NCI-H510A (cell line): Measurements from ENCODE around the gene TRAFD1.
"Not testable (repeated sequence)": the region's sequence is repeated elsewhere in the genome, so short reads cannot be mapped to it uniquely, and the experiment has no call there.

Source experiments
- DNase-seq: peaks from one replicate; lab custom pipeline; 2025; lab: John Stamatoyannopoulos, UW

The TRAFD1 gene

DNA sequence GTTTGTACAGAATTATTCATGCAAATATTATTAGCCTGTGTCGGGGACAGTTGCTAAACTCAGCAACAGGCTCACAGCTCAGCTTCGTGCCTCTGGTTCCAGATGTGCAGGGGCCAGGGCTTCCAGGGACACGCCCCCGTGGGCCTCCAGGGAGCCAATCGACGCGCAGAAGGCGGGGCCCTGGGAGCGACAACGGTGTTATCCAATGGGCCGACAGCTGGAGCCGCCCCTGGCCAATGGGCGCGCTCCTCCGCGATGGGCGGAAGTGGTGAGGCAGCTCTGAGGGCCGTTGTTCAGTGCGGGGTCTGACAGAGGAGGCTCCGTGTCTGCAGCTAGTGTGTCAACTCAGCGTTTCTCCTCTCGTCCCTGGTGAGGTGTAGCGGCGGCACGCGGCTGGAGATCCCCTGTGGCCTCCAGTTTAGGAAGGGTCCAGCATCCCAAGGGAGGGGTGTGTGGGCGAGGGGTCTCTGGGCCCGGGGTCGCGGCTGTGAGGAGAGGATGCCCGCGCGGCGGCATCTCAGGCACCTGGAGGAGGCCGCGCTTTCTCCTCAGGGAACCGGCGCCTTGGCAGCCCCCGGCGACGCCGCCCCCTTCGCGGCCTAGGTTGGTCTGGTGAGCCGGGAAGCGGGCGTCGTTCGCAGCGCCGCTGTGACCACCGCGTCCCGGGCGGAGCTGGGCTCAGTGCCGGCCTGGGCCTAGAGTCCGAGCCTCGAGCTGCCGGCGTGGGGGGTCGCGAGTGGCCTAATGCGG is at the start of gene TRAFD1:
TRAFD1 (plus strand) TSS at position 311 of the 750 bp plus-strand sequence. CDS start 4,963 bp downstream, outside the sequence.
- peak; percentile 97 for DNase-seq

DNA sequence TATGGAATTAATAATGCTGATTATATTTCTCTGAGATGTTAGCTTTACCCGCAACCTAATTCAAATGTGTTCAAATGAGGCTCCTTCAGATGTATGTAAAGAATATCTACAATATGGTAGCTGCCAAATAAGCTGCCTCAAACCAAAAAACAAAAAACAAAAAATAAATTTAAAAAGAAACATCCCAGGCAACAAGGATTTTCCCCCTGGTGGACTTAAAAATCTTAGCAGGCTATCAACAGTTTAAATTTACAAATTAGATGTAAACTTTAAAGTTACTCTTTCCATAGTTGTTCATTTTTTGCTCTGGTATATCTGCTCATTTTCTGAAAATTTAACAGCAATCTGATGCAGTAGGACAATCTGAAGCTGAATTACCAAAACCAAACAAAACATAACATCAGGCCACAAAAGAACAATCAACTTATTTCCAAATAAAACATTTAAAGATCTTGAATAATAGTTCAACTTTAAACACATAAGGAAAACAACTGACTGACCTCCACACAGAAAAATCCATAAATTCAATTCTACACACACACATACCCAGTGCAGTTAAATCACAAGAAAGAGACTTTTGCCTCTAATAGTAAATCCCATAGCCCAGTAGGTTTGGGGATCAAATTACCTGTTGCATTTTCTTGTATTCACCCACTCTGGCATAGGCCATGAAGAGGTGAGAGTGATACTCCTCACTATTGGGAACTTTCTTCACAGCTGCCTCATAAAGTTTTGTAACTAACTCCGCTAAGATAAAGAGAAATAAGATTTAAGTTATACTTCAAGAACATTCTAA is 38.1 kb upstream of the TRAFD1 start:
- no peak for DNase-seq

DNA sequence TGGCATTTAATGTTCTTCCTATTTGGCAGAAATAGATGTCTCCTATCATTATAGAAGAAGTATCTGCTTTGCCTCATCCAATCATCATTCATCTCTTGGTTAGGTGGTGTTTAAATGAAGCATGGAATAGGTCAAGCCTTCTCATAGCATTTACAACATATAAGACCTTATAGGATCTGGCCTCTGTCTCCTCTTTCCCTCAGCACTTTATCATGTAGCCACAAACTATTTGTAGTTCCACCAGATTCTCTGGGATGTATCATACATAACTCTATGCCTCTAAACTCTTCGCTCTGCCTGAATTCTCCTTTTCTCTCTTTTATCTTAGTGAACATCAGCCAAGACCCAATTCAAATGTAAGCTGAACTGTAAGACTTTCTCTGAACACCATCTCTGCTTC is 37.5 kb upstream of the TRAFD1 start:
- DNase-seq, result no peak

DNA sequence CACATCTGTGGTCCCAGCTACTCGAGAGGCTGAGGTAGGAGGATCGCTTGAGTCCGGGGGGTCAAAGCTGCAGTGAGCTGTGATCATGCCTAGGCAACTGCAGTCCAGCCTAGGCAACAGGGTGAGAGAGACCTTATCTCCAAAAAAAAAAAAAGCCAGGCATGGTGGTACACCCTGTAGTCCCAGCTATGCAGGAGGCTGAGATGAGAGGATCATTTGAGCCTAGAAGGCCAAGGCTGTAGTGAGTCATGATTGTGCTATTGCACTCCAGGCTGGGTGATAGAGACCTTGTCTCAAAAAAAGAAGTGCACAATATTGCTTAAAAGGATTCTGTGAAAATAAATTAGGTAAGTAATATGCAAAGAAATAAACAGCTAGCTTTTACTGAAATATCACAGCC is 33.8 kb upstream of the TRAFD1 start:
- no peak for DNase-seq

DNA sequence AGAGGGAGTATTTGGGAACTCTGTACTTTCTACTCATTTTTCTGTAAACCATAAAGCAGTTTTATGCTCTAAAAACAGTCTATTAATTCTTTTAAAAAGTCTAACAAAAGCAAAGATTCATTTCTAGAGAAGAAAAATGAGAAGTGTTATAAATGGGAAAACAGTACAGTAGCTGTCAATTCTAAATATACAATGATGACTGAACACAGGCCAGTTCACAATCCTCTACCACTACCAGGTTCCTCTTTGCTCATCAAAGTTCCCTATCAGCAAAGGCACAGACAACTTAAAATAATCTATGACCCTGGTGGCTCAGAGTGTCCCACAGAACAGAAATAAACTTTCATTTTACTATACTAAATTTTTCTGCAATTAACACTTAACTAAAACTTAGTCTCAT is 29.3 kb upstream of the TRAFD1 start:
- DNase-seq, result no peak

DNA sequence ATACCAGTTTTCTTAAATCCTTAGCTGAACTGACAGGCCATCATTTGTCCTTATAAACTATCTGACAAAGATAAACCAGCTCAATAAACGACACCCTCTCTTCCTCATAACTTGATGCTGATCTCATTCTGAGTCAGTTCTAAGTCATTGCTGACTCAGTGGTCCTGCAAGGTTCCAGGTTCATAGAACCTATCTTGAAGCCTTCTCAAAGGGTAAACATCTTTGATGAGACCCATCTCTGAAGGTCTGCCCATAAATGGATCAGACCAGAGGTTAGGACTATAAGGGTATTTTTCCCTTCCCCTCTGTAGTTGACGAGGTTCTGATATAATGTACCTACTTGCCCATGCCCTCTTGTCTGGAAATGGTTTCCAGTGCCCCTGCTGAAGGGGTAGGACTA is 28.7 kb upstream of the TRAFD1 start:
- no peak for DNase-seq

DNA sequence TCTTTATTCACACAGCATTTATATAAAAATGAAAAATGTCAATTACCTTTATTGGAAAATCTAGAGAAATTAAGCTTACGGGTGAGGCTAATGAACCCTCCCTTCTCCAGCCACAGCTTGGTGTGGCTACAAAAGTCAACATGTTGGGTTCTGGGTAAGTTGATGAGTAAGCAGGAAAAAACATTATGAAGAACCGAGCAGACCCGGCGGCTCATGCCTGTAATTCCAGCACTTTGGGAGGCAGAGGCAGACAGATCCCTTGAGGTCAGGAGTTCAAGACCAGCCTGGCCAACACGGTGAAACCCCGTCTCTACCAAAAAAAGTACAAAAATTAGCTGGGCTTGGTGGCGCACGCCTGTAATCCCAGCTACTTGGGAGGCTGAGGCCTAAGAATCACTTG is 27.7 kb upstream of the TRAFD1 start:
- no peak for DNase-seq

- not testable (repeated sequence) for DNase-seq
Measured at GRCh38 chr12:112100500-112100899, 24.9 kb upstream of the TRAFD1 start.

- no peak for DNase-seq
Measured at GRCh38 chr12:112102127-112102526, 23.2 kb upstream of the TRAFD1 start.

GRCh38 chr12:112102746-112103145 is 22.6 kb upstream of the TRAFD1 start:
- DNase-seq, result not testable (repeated sequence)

DNA sequence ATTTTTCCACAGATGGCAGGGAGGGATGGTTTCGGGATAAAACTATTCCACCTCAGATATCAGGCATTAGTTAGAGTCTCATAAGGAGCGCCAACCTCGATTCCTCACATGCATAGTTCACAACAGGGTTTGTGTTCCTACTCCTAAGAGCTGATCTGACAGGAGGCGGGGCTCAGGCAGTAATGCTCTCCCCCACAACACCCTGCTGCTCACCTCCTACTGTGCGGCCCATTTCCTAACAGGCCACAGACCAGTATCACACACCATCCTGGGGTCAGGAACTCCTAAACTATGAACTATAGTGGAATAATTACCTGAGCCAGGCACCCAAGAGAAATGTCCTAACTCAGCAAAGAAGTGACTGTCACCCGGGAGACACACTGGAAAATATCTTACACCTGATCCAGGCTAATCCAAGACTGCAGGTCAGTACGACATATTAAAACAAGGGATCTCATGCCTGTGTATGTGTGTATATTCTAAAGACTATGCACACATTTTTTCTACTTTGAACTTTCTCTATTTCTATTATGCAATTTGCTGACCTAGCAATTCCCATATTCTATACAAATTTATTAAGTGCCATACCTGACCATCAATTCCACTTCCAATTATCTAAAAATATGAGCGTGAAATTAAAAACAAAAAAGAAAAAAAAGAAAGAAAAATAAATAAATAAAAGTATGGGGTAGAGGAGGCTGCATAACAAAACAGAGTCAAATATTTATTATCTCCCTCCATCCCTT is 21.4 kb upstream of the TRAFD1 start:
- no peak for DNase-seq

DNA sequence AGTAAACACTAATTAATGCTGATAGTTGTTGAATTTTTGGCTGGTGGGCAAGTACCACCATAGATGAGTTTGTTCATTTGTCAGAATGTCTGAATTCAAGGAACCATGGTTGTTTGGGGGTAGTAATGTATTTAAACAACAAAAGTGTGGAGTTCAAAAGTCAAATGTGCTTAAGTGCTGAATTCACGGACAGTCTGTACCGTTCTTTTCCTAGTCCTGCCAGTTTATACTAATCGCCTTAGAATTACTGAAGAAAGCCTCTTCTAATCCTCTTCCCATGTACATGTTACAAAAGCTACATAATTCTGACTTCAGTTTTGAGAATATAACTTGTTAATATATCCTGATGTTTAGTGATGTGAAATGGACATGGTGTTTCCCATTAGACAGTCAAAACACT is 19.5 kb upstream of the TRAFD1 start:
- DNase-seq, result no peak

- no peak for DNase-seq
Measured at GRCh38 chr12:112107306-112108201, 17.8 kb upstream of the TRAFD1 start.

DNA sequence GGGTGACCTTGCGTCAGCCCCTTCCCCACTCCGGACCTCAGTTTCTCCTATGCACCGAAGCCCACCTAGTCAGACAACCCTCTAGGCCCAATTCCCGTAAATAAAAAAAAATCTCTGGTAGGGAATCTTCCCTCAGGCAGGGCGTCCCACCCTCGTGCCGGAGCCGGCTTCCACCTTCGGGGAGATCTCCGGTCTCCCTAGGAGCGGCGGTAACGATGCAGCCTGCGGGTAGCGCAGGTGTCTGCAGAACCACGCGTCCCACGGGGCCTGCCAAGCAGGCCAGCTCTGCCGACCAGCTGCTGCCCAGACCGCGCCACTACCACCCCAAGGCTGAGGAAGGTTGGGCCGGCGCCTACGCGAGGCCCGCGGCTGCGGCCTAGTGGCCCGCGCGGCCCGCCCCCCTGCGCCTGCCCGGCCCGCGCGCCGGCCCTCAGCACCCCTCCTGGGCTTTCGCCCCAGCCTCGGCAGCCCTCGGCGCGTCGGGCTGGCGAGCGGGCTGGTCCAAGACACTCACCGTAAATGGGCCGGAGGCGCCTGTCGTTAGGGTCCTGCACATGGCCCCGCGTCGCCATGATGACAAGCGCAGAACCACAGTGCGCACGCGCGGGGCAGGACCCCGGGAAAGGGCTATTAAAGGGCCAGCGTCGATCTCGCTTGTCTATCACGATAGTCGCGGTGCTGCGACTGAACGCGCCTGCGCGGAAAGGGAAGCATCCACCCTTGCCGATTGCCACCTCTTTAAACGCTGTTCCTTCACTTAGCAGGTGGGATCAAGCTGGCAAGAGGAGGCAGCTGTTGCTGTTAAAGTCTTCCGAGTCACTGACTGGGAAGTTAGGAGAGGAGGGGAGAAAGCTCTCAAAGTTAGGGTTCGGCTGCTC is 16.9 kb upstream of the TRAFD1 start, which contains the start of gene NAA25:
NAA25 (minus strand) TSS at position 582 of the 878 bp plus-strand sequence; CDS start at position 572, 10 bp downstream.
- DNase-seq, result peak; percentile 80

- not testable (repeated sequence) for DNase-seq
Measured at GRCh38 chr12:112110787-112111662, 14.3 kb upstream of the TRAFD1 start.

DNA sequence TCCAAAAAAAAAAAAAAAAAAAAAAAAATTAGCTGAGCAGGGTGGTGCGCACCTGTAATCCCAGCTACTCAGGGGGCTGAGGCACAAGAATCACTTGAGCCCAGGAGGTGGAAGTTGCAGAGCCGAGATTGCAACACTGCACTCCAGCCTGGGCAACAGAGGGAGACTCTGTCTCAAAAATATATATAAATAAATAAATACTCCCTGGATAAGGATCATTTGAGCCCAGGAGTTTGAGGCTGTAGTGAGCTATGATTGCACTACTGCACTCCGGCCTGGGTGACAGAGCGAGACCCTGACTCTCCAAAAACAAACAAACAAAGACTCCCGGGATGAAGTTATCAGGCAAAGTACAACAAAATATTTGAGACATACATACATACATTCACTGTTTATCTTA is 13.4 kb upstream of the TRAFD1 start:
- no peak for DNase-seq

DNA sequence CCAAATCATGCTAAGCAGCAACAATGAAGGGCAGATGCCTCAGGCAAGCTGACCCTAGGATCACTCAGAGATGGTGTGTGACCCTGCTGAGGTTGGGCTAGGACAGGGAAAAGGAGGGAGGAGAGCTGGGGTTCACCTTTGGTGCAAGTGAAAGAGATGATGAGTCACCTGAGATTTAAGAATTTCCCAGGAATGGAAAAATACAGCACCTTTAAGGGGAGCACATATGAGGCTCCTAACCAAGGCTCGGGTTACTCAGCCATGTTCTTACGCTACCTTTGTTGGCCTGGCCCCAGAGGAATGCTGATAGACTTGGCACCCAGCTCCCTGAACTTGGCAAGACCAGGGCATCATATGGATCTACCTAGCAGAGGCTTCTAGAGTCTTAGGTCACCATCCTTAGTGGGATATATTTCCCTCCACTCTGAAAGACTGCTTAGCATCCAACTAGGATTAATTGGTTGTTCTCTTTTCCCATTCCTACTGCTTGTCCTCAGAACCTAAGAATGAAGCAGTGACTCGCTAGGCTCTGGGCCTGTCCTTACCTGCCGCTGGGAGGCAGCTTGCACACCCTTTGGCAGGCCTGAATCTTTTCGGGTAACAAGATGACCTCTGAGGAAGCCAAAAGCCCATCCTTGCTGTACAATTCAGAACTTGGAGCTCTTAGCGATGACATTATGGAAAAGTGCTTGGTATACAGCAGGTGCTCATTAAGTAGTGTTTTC is 12.8 kb upstream of the TRAFD1 start:
- no peak for DNase-seq

DNA sequence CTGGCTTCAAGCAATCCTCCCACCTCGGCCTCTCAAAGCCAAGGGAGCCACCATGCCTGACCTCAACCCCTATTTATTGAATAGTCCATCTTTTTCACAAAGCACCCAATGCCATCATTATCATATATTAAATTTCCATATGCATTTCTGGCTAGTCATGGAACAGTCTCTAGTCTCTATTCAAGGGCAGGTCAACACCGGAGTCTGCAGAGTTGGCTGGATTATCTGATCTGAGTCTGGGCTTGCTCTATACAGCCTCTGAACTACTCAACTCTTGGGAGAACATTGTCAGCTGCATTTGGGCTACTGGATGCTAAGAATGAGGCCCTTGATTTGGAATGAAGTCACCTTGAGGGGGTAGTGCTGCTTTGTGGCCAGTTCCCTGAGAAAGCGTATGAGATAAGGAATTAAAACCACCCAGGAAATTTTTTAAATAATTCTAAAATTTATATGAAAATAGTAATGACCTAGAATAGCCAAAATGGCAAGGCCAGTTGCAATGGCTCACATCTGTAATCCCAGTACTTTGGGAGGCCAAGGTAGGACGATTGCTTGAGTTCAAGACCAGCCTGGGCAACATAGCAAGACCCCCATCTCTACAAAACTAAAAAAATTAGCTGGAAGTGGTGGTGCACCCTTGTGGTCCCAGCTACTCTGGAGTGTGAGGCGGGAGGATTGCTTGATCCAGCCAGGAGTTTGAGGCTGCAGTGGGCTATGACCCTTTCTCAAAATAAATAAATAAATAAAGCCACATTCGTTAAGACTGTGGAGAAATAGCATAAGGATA is 9.9 kb upstream of the TRAFD1 start:
- no peak for DNase-seq
